GM15510 (cell line): ENCODE data around the gene EPHB3.

ENCODE experiments used
- POLR2A ChIP-seq: IDR thresholded peaks from 3 replicates; pipeline ENCODE4 v1.6.1; 2011; ENCODE audit warnings: borderline replicate concordance; ENCODE audit not compliant: insufficient read length; ENCODE audit errors: extremely low read depth

EPHB3 gene

GRCh38 chr3:184539801-184540435, 21.7 kb upstream of the EPHB3 start:
- TF ChIP-seq POLR2A = no peak

DNA sequence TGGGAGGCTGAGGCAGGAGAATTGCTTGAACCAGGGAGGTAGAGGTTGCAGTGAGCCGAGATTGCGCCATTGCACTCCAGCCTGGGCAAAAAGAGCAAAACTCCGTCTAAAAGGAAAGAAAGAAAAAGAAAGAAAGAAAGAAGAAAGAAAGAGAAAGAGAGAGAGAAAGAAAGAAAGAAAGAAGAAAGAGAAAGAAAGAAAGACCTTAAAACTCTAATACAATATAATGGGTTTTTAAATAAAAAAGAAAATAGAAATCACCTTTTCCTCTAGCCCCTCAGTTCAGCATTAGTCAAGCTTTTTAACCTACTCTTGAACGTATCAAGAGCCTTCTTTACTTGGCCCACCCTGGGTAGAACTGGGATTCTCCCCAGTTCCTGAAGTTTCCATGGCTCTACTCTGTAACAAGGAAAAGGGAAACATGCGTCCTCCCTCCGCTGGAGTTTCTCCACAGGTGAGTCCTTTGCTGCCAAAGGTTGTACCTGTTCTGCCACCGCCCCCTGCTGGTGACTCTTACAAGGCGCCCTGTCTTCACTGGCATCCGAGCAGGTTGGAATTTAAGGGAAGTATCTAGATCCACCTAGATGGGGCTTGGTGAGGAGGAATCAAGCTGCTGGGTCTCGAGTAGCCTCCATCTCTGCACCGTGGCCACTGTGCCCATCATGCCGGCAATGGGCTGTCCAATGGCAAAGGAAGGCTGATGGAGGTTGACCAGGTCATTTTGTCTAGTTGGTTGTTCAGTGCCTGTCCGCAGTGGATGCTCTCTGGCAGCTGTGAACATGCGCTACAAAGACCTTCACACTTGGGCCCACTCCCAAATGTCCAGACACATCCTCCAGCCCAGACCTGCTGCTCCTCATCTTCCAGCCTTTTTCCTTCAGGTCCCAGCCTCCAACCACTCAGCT, 20.6 kb upstream of the EPHB3 start:
- no peak for TF ChIP-seq POLR2A

GRCh38 chr3:184541886-184542562, 19.6 kb upstream of the EPHB3 start:
- no peak for TF ChIP-seq POLR2A

DNA sequence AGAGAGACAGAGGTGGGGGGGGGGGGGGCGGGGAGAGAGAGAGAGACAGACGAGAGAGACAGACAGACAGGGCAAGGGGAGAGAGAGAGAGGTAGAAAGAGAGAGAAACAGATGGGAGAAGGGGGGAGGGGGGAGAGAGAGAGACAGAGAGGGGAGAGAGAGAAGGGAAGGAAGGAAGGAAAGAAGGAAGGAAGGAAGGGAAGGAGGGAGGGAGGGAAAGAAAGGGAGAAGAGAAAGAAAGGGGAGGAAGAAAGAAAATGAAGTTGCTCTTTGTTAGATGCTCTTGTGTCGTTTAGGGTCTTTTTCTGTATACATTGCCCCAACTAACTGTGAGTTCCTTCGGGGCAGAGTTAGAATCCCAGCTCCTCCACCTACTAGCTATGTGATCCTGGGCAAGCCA, 19.0 kb upstream of the EPHB3 start:
- no peak for TF ChIP-seq POLR2A

- TF ChIP-seq POLR2A = no peak
Observed at GRCh38 chr3:184543256-184543655, 18.3 kb upstream of the EPHB3 start.

DNA sequence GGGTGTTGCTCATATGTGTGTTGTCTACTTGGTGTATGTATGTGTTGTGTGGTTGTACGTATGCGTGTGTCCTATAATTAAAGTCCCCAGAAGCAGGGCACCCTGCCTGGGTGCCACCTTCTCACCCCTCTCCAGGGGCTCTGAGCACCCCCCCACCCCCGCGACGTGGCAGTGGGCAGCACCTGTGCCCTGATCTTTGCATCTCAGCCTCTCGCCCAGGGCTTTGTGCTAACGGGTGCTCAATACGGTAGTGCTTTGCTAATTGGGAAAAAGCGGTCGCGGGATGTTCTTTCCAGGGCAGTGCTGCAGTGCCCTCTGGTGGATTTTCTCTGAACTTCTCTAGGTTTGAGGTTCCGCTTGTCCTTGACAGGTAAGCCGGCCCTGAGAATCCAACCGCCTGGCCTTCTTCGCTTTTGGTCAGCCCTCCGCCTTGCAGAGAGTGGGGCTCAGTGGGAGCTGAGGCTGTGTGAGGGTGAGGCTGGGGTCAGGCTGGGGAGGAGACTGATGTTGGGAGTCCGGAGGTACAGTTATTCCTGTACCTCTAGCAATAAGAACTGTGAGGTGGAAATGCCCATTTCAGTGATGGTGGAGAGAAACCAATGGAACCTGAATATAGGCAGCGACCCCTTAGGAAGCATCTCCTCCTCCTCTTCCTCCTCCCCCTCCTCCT, 17.6 kb upstream of the EPHB3 start:
- no peak for TF ChIP-seq POLR2A

- no peak for TF ChIP-seq POLR2A
Observed at GRCh38 chr3:184544513-184544861, 17.1 kb upstream of the EPHB3 start.

GRCh38 chr3:184545769-184546168, 15.8 kb upstream of the EPHB3 start:
- TF ChIP-seq POLR2A = no peak

DNA sequence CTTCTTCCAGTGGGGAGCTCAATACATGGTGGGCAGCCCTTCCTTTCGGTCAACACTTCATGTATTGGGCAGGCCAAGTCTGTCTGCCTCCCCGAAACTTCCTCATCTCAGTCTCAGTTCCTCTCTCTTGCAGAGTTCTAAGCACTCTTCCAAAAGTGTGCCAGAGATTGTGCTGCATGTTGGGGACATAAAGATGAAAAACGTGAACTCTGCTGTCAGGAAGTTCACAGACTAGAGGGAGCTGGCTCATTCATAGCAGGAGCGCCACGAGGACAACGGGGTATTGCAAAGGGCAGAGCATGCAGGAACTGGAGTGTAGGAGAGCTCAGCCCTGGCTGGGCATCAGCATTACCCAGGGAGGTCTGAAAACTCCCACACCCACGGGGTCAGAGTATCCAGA, 15.3 kb upstream of the EPHB3 start:
- no peak for TF ChIP-seq POLR2A

GRCh38 chr3:184549796-184550577, 11.6 kb upstream of the EPHB3 start:
- no peak for TF ChIP-seq POLR2A

DNA sequence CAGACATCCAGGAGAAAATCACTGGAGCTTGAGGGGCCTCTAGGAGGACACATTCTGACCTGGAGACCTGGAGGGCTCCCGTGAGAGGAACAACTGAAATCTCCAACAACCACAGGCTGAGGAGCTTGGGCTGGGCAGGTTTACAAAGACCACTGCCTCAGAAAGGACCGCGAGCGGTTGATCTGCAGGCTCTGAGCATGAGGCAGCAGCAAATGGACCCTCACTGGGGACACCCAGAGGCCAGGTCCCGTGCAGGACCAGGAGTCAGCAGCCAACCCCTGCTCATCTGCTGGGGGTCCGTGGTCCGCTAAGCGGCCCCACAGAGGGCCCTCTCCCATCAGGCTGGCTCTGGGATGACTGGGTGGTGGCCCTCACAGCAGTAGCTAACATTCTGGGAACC, 10.5 kb upstream of the EPHB3 start:
- TF ChIP-seq POLR2A = no peak

DNA sequence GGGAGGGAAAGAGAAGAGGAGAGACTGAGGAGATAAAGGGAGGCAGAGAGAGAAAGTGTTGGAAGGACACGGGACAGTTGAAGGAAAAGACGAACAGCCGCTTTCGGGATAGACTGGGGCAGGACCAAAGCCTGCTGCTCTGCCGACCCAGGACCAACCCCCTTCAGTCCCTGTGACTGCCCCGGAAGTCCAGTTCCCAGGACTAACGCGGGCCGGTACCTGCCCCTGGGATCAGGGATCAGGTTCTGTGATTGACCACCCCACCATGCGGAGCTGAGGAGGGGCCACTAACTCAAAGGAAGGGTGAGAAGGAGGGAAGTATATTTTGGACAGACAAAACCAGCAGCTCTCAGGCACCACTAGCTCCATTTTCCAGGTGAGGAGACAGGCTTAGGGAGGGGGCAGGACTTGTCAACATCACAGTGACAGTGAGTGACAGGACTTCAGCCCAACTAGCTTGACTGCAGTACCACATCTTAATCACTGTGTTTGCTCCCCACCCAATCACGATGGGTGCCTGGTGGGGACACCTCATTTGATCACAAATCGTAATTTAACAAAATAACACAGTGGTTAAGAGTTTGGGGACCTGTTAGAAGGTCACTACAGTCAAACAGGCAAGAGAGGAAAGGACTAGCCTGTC, 9.8 kb upstream of the EPHB3 start:
- no peak for TF ChIP-seq POLR2A

GRCh38 chr3:184552296-184552695, 9.3 kb upstream of the EPHB3 start:
- no peak for TF ChIP-seq POLR2A

DNA sequence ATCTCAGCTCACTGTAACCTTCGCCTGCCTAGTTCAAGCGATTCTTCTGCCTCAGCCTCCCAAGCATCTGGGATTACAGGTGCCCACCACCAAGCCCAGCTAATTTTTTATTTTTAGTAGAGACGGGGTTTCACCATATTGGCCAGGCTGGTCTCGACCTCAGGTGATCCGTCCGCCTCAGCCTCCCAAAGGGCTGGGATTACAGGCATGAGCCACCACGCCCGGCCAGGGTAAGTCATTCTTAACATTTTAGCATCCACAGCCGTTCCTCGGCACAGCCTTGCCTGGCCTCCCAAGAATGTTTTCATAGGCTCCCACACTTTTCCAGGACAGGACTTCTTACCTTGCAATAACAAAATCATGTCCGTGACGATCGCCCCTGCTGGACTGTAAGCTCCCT, 8.7 kb upstream of the EPHB3 start:
- TF ChIP-seq POLR2A = no peak

GRCh38 chr3:184553385-184553784, 8.2 kb upstream of the EPHB3 start:
- TF ChIP-seq POLR2A = no peak

- no peak for TF ChIP-seq POLR2A
Observed at GRCh38 chr3:184554461-184554860, 7.1 kb upstream of the EPHB3 start.
